GM12878 (cell line): ENCODE measurements around the gene GAB3. TPM values are rescaled to one million over a fixed set of nuclear protein-coding genes. Genes with fewer than 3 reads are reported as not detected.

Source experiments
- ATAC-seq: fragments of 200-7000 bp; cut with Tn5 transposase; 3 replicates; pipeline ENCODE4 v1.9.1; 2020; ENCODE audit warnings: mild to moderate bottlenecking, moderate library complexity
- BruUV-seq: library from RNA; stranded (reverse); fragments of 400-500 nt; replicated peaks from 2 replicates; lab custom pipeline; 2021; lab: Mats Ljungman, UMichigan
- CTCF ChIA-PET: fragments of 300-600 bp; sonication (Branson Sonifier 250); formaldehyde crosslinking; extraction: SDS; loops from one replicate; lab custom pipeline; 2021; ENCODE audit warnings: inconsistent platforms; lab: Yijun Ruan, JAX
- POLR2A ChIA-PET: fragments of 350-600 bp; formaldehyde crosslinking; extraction: SDS; loops from one replicate; lab custom pipeline; 2021; ENCODE audit warnings: inconsistent platforms; lab: Charles Lee
- RAD21 ChIA-PET: fragments of 300-600 bp; sonication (Branson Sonifier 250); formaldehyde crosslinking; loops from one replicate; lab custom pipeline; 2023; ENCODE audit warnings: antibody characterized with exemption; ENCODE audit not compliant: unreplicated experiment; lab: Charles Lee
- SMC1A ChIA-PET: fragments of 300-600 bp; sonication (Branson Sonifier 250); formaldehyde crosslinking; loops from one replicate; lab custom pipeline; 2023; ENCODE audit not compliant: unreplicated experiment, uncharacterized antibody; lab: Charles Lee
- DNase-seq: peaks from one replicate; pipeline ENCODE4 v3.0.0-alpha.2; 2011; ENCODE audit warnings: low read depth, low spot score
- FAIRE-seq: peaks from 3 replicates; lab custom pipeline; 2011; peaks lifted over from hg19 to GRCh38; lab: Jason Lieb, UNC
- H2AFZ ChIP-seq: 2 replicates; pipeline ENCODE4 v1.6.0; 2011; ENCODE audit warnings: low read depth, low read length, control low read depth; ENCODE audit not compliant: control insufficient read depth
- H3K27ac ChIP-seq: 2 replicates; pipeline ENCODE4 v1.5.1; 2011; ENCODE audit warnings: control low read depth; ENCODE audit not compliant: control insufficient read depth, insufficient read depth
- H3K27me3 ChIP-seq, 2 experiments: replicated peaks in 1 of 2; 2 replicates each; pipeline versions ENCODE4 v1.6.0 to v1.6.1; 2011; ENCODE audit warnings: low read length in 1 of 2; ENCODE audit not compliant: control insufficient read depth in 2 of 2, insufficient read depth in 2 of 2
- H3K36me3 ChIP-seq, 2 experiments: 2 replicates each; pipeline ENCODE4 v1.5.1; 2011; ENCODE audit warnings: low read length in 1 of 2; ENCODE audit not compliant: control insufficient read depth in 2 of 2, insufficient read depth in 2 of 2
- H3K4me1 ChIP-seq: 2 replicates; pipeline ENCODE4 v1.6.1; 2011; ENCODE audit warnings: mild to moderate bottlenecking, low read length, moderate library complexity, mixed read lengths; ENCODE audit not compliant: control insufficient read depth, insufficient read depth
- H3K4me2 ChIP-seq: 2 replicates; pipeline ENCODE4 v1.6.0; 2011; ENCODE audit warnings: control low read depth; ENCODE audit not compliant: control insufficient read depth, insufficient read depth
- H3K4me3 ChIP-seq: fragments of 200-600 bp; sonication (generic); 2 replicates; pipeline ENCODE4 v1.5.1; 2016
- H3K79me2 ChIP-seq: 2 replicates; pipeline ENCODE4 v1.6.0; 2011; ENCODE audit warnings: low read length; ENCODE audit not compliant: control insufficient read depth, insufficient read depth
- H3K9ac ChIP-seq: 2 replicates; pipeline ENCODE4 v1.8.0; 2011; ENCODE audit warnings: low read length, control low read depth, mixed read lengths; ENCODE audit not compliant: control insufficient read depth, insufficient read depth
- H3K9me3 ChIP-seq: replicated peaks from 3 replicates; pipeline ENCODE4 v1.5.1; 2011; ENCODE audit warnings: mild to moderate bottlenecking, low read length; ENCODE audit not compliant: control insufficient read depth, insufficient read depth
- H4K20me1 ChIP-seq: 2 replicates; pipeline ENCODE4 v1.6.0; 2011; ENCODE audit not compliant: control insufficient read depth, insufficient read depth
- ASH2L ChIP-seq: fragments of 300-600, 200-600 bp; sonication (generic); IDR thresholded peaks from 2 replicates; pipeline ENCODE4 v1.6.1; 2017; ENCODE audit warnings: low read depth, mild to moderate bottlenecking, borderline replicate concordance
- CEBPB ChIP-seq, 2 experiments: fragments of 150-350 bp in 1 of 2; IDR thresholded peaks; 2 replicates each; pipeline ENCODE4 v1.6.1; 2012 to 2014; ENCODE audit warnings: low read depth in 2 of 2, low read length in 2 of 2, borderline replicate concordance in 1 of 2, inconsistent platforms in 1 of 2
- IKZF1 ChIP-seq: fragments of 450-650 bp; conservative IDR thresholded peaks from 2 replicates; pipeline ENCODE4 v1.6.1; 2017; ENCODE audit warnings: antibody characterized with exemption, mild to moderate bottlenecking
- MXI1 ChIP-seq: fragments of 150-350 bp; IDR thresholded peaks from 2 replicates; pipeline ENCODE4 v1.6.1; 2011; ENCODE audit warnings: low read depth, mild to moderate bottlenecking, inconsistent platforms, low read length, improper control_type of control experiment
- NFXL1 ChIP-seq: fragments of 450-650 bp; IDR thresholded peaks from 2 replicates; pipeline ENCODE4 v1.6.1; 2017; ENCODE audit warnings: antibody characterized with exemption, mild to moderate bottlenecking, borderline replicate concordance
- NRF1 ChIP-seq: conservative IDR thresholded peaks from 2 replicates; pipeline ENCODE4 v1.6.1; 2011; ENCODE audit warnings: mild to moderate bottlenecking, low read depth, low read length, improper control_type of control experiment
- RELB ChIP-seq: fragments of 450-650 bp; IDR thresholded peaks from 2 replicates; pipeline ENCODE4 v1.6.1; 2017; ENCODE audit warnings: low read depth, mild to moderate bottlenecking, moderate library complexity
- RFX5 ChIP-seq: IDR thresholded peaks from 2 replicates; pipeline ENCODE4 v1.6.1; 2011; ENCODE audit warnings: low read depth, low read length, improper control_type of control experiment
- SIN3A ChIP-seq: IDR thresholded peaks from 2 replicates; pipeline ENCODE4 v1.6.1; 2012; ENCODE audit warnings: low read depth, low read length, improper control_type of control experiment
- SMARCA5 ChIP-seq: fragments of 450-650 bp; IDR thresholded peaks from 2 replicates; pipeline ENCODE4 v1.6.1; 2017; ENCODE audit warnings: mild to moderate bottlenecking
- SRF ChIP-seq, 2 experiments: IDR thresholded peaks; 2 replicates each; pipeline ENCODE4 v1.6.1; 2011; ENCODE audit warnings: low read depth in 2 of 2, low read length in 2 of 2, mild to moderate bottlenecking in 1 of 2, moderate library complexity in 1 of 2
- SUPT20H ChIP-seq: IDR thresholded peaks from 2 replicates; pipeline ENCODE4 v1.6.1; 2011; ENCODE audit warnings: low read depth, mild to moderate bottlenecking, low read length, moderate library complexity, borderline replicate concordance; ENCODE audit not compliant: control insufficient read depth
- TARDBP ChIP-seq: IDR thresholded peaks from 2 replicates; pipeline ENCODE4 v1.6.1; 2016; ENCODE audit warnings: borderline replicate concordance
- TCF12 ChIP-seq: IDR thresholded peaks from 2 replicates; pipeline ENCODE4 v1.6.1; 2011; ENCODE audit warnings: low read depth, mild to moderate bottlenecking, low read length
- USF1 ChIP-seq: IDR thresholded peaks from 2 replicates; pipeline ENCODE4 v1.6.1; 2011; ENCODE audit warnings: borderline replicate concordance, low read depth, mild to moderate bottlenecking, moderate library complexity, mixed read lengths, low read length; ENCODE audit not compliant: insufficient read depth; ENCODE audit errors: extremely low read length
- WRNIP1 ChIP-seq: IDR thresholded peaks from 2 replicates; pipeline ENCODE4 v1.6.1; 2011; ENCODE audit warnings: low read depth, low read length, improper control_type of control experiment, borderline replicate concordance
- ZBTB33 ChIP-seq: fragments of 450-650 bp; IDR thresholded peaks from 2 replicates; pipeline ENCODE4 v1.6.1; 2017; ENCODE audit warnings: mild to moderate bottlenecking
- ZNF207 ChIP-seq: fragments of 450-650 bp; IDR thresholded peaks from 2 replicates; pipeline ENCODE4 v1.6.1; 2014; ENCODE audit warnings: antibody characterized with exemption, mild to moderate bottlenecking, borderline replicate concordance
- ZZZ3 ChIP-seq: IDR thresholded peaks from 2 replicates; pipeline ENCODE4 v1.6.1; 2011; ENCODE audit warnings: low read depth; ENCODE audit not compliant: control insufficient read depth, insufficient read length
- WGBS: methylation state at CpG from one replicate; pipeline ENCODE4 v1.1.6; 2016; ENCODE audit warnings: low lambda C conversion rate; ENCODE audit not compliant: insufficient replicate concordance, insufficient coverage; ENCODE audit errors: missing lambda C conversion rate; 5-methylcytosine and 5-hydroxymethylcytosine counted together
- in situ Hi-C: fragments of 300-500 bp; cut with MboI; formaldehyde crosslinking; loops from 9 replicates; pipeline ENCODE4 v1.14.3; 2018; ENCODE audit warnings: mixed read lengths
- intact Hi-C: fragments of 100-400 bp; cut with micrococcal nuclease; formaldehyde crosslinking; loops from one replicate; pipeline ENCODE4 v1.14.2; 2022; ENCODE audit not compliant: unreplicated experiment
- polyA plus RNA-seq, 11 experiments: library from polyadenylated mRNA; depleted of rRNA in 4 of 11; unstranded in 6 of 11; stranded (reverse) in 5 of 11; fragments of >200 nt; fragmentation: Nextera tagmentation in 4 of 11; fragmentation: Illumina TruSeq in 1 of 11; extraction: Ambion mirVana in 4 of 11; extraction: Trizol in 1 of 11; gene quantifications; 1 replicate in 1 of 11; 2 replicates in 10 of 11; pipeline versions ENCODE4 v1.2.1 to v1.2.3, GENCODE V29; 2011 to 2016; ENCODE audit warnings: inconsistent platforms in 2 of 11, missing spikeins in 2 of 11, low read depth in 1 of 11
- total RNA-seq, 4 experiments: library from RNA; depleted of rRNA in 3 of 4; stranded (reverse); fragments of >200 nt in 3 of 4; fragmentation: Illumina TruSeq in 1 of 4; extraction: Trizol in 1 of 4; gene quantifications; 2 replicates each; pipeline versions ENCODE4 v1.2.1 to v1.2.3, GENCODE V29; 2013 to 2021

The GAB3 gene
- total and polyA plus RNA-seq, 10 of the 15 experiments (the other 5 are each of a cell fraction or from before 2014, with no cell fraction given): 0.10 to 2.0 (median 0.85) TPM

- no peak for TF ChIP-seq WRNIP1
- TF ChIP-seq TARDBP: no peak
- no peak for TF ChIP-seq USF1
- TF ChIP-seq MXI1: no peak
- no peak for TF ChIP-seq NRF1
Observed at GRCh38 chrX:154731881-154732280, 19.0 kb downstream of the GAB3 start (continued).

- Histone ChIP-seq H3K4me2 (no peak overlapping the region), H3K27me3 (no peaks in the 10 kb centered on the region), H3K9ac (no peak overlapping the region), H3K79me2 (no peaks in the 10 kb centered on the region), H3K36me3 (no peaks in the 10 kb centered on the region), H3K4me3 (no peak overlapping the region), H3K9me3 (no peaks in the 10 kb centered on the region), H4K20me1 (no peaks in the 10 kb centered on the region), H2AFZ (no peak overlapping the region), H3K27ac (no peak overlapping the region), H3K4me1 (peaks cover 8% of the 10 kb centered on the region)
- BruUV-seq: no TSS peak
- ChIA-PET POLR2A (no interaction called here), CTCF (interaction anchor here (4.8 kb wide), 1 partner anchor 17 kb away, joined by 19 read pairs; no protein-coding TSS in a partner anchor), SMC1A (no interaction called here), RAD21 (no interaction called here)
- no peak for FAIRE-seq
- WGBS: 90% methylated on average over 5 of the region's 5 CpGs
- no peak for ATAC-seq
- DNase-seq: no peak
- intact Hi-C loops: no loop called here
- in situ Hi-C loops: loop anchor here (25.0 kb wide), 1 partner anchor 144 kb away; the partner anchor contains the start of gene CTAG1A
- TF ChIP-seq IKZF1 (no peak), SRF (IDR thresholded peaks at IDR 0.05; ENCODE audit: low read depth in 2 of 2, low read length in 2 of 2) (no peak), CEBPB (IDR thresholded peaks at IDR 0.05; ENCODE audit: borderline replicate concordance in 1 of 2, low read depth in 2 of 2, low read length in 2 of 2) (no peak), SUPT20H (no peak), ZBTB33 (no peak), NFXL1 (no peak), ZZZ3 (no peak), TCF12 (no peak), RELB (no peak), SIN3A (no peak), ASH2L (no peak), SMARCA5 (no peak), ZNF207 (no peak), RFX5 (no peak)
Observed at GRCh38 chrX:154731184-154731583, 19.7 kb downstream of the GAB3 start.
